Activated CD8-positive, alpha-beta memory T cell treated with anti-CD3 and anti-CD28 coated beads for 36 hours (primary cell): ENCODE data around the gene KCNIP4. TPM values are rescaled to one million over a fixed set of nuclear protein-coding genes. Genes with fewer than 3 reads are reported as not detected.

Experiments
- CTCF ChIA-PET: fragments of 350-600 bp; sonication (Branson Sonifier 250); formaldehyde crosslinking; loops from one replicate; lab custom pipeline; 2021; ENCODE audit warnings: antibody characterized with exemption; lab: Charles Lee
- POLR2A ChIA-PET: fragments of 350-600 bp; sonication (Branson Sonifier 250); formaldehyde crosslinking; loops from one replicate; lab custom pipeline; 2021; ENCODE audit warnings: antibody characterized with exemption; lab: Charles Lee
- total RNA-seq, 2 experiments: library from RNA; stranded (reverse); gene quantifications; one replicate each; pipeline ENCODE4 v1.2.3, GENCODE V29; 2021

KCNIP4 gene
- total RNA-seq, 2 experiments from 2014 or later: not detected

GRCh38 chr4:21780148-21780547 is 168.4 kb downstream of the KCNIP4 start:
- POLR2A ChIA-PET: no interaction called here
- CTCF ChIA-PET: interaction anchor here (1.9 kb wide), 1 partner anchor 9 kb away, joined by 4 read pairs; no protein-coding TSS in a partner anchor

GRCh38 chr4:21778702-21779101 is 169.9 kb downstream of the KCNIP4 start:
- POLR2A ChIA-PET: no interaction called here
- CTCF ChIA-PET: interaction anchor here (1.9 kb wide), 1 partner anchor 11 kb away, joined by 4 read pairs; no protein-coding TSS in a partner anchor

- CTCF ChIA-PET: interaction anchor here (0.6 to 1.2 kb wide), 2 partner anchors 10 to 16 kb away, joined by 3 to 4 read pairs; no protein-coding TSS in a partner anchor
- POLR2A ChIA-PET: no interaction called here
Observed at GRCh38 chr4:21775703-21776102, 172.9 kb downstream of the KCNIP4 start.

- CTCF ChIA-PET: interaction anchor here (1.0 kb wide), 1 partner anchor 281 kb away, joined by 3 read pairs; no protein-coding TSS in a partner anchor
- POLR2A ChIA-PET: no interaction called here
Observed at GRCh38 chr4:21769404-21770147, 179.0 kb downstream of the KCNIP4 start.

GRCh38 chr4:21768349-21769310 is 179.9 kb downstream of the KCNIP4 start:
- ChIA-PET CTCF (interaction anchor here (0.9 kb wide), 1 partner anchor 463 kb away, joined by 3 read pairs; no protein-coding TSS in a partner anchor), POLR2A (no interaction called here)

GRCh38 chr4:21765810-21766407 is 182.7 kb downstream of the KCNIP4 start:
- ChIA-PET POLR2A (no interaction called here), CTCF (interaction anchor here (0.7 kb wide), 2 partner anchors 22 to 732 kb away, joined by 4 read pairs; no protein-coding TSS in a partner anchor)

GRCh38 chr4:21763855-21764254 is 184.7 kb downstream of the KCNIP4 start:
- CTCF ChIA-PET: no interaction called here
- POLR2A ChIA-PET: no interaction called here

- ChIA-PET POLR2A (no interaction called here), CTCF (no interaction called here)
Observed at GRCh38 chr4:21757248-21757647, 191.3 kb downstream of the KCNIP4 start.

- CTCF ChIA-PET: no interaction called here
Observed at GRCh38 chr4:21753084-21753760, 195.3 kb downstream of the KCNIP4 start.

GRCh38 chr4:21752616-21753015 is 196.0 kb downstream of the KCNIP4 start:
- POLR2A ChIA-PET: no interaction called here
- CTCF ChIA-PET: no interaction called here

More at GRCh38 chr4:21753084-21753760, 195.3 kb downstream of the KCNIP4 start:
- POLR2A ChIA-PET: no interaction called here

GRCh38 chr4:21749924-21750323 is 198.6 kb downstream of the KCNIP4 start:
- CTCF ChIA-PET: no interaction called here
- POLR2A ChIA-PET: no interaction called here

GRCh38 chr4:21749412-21749811 is 199.2 kb downstream of the KCNIP4 start:
- POLR2A ChIA-PET: no interaction called here
- CTCF ChIA-PET: no interaction called here

- ChIA-PET POLR2A (no interaction called here), CTCF (interaction anchor here (0.5 kb wide), 1 partner anchor 21 kb away, joined by 4 read pairs; no protein-coding TSS in a partner anchor)
Observed at GRCh38 chr4:21744046-21744445, 204.5 kb downstream of the KCNIP4 start.

GRCh38 chr4:21742326-21742725 is 206.2 kb downstream of the KCNIP4 start:
- CTCF ChIA-PET: no interaction called here
- POLR2A ChIA-PET: no interaction called here

- ChIA-PET CTCF (no interaction called here), POLR2A (no interaction called here)
Observed at GRCh38 chr4:21738821-21739220, 209.8 kb downstream of the KCNIP4 start.

GRCh38 chr4:21735866-21736265 is 212.7 kb downstream of the KCNIP4 start:
- ChIA-PET POLR2A (no interaction called here), CTCF (no interaction called here)

- ChIA-PET POLR2A (no interaction called here), CTCF (no interaction called here)
Observed at GRCh38 chr4:21733894-21734630, 214.5 kb downstream of the KCNIP4 start.

GRCh38 chr4:21728304-21728703 is 220.3 kb downstream of the KCNIP4 start:
- CTCF ChIA-PET: no interaction called here
- POLR2A ChIA-PET: no interaction called here
